Putamen (tissue), 1 donor: Measurements from ENCODE around the gene TOX2.

Experiments used
- DNase-seq: peaks from one replicate; pipeline ENCODE4 v3.0.0-alpha.2; 2016; ENCODE audit warnings: low spot score

The TOX2 gene

DNA sequence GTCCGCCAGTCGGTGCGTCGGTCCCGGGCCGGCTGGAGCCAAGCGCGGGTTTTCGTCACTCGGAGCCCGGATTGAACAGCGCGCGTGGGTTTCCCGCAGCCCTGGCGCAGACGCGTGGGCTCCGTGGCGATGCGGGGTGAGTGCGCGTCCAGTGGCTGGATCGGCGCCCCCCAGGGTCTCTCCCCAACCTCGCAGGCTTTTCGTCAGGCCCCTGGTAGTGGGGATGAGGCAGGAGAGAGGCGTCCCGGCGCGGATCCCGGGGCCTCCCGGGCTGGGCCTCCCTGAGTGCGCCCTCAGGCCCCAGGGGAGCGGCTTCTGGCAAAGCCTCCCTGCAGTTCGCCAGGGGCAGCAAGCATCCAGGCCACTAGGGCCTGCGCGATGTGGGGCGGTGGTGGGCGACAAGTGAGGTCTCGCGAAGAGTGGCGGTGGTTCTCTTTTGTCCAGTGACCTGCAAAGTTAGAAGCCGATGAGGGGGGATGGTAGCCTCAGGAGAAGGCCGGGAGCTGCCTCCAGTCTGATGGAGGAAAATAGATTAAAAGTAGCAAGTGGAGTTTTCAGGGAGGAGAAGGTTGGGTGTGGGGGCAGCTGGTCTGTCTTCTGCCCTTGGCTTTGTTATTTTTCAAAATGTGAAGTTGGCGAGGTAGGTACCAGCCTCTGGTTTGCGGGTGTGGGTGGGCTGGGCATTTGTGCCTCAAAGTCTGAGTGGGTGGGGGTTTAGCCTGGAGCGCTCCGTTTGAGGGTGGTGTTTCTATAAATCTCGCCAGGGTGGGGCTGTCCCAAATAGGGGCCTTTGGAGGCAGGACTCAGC lies 1.6 kb downstream of the TOX2 start:
- DNase-seq, result no peak

DNA sequence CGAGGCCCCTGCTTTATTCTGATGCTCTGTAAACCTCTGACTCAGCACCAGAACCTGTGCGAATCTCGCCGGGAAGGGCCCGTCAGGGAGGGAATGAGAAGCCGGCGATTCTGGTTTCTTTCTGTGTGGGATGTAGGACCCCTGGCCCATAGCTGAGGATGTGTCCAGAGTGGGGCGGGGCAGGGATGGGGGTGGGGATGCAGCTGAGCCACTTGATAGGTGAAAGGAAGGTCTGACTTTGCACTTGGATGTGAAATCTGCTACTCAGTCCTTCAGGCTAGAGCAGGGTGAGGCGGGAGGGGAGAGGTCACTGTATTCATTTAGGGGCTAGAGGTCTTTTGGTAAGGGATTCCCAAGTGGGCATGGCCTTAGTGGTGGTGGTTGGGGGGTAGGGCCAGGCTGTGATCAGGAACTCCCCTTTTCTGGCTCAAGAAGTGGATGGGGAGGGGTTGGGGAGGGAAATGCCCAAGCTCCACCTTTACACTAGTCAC lies 2.3 kb downstream of the TOX2 start:
- DNase-seq, result no peak

DNA sequence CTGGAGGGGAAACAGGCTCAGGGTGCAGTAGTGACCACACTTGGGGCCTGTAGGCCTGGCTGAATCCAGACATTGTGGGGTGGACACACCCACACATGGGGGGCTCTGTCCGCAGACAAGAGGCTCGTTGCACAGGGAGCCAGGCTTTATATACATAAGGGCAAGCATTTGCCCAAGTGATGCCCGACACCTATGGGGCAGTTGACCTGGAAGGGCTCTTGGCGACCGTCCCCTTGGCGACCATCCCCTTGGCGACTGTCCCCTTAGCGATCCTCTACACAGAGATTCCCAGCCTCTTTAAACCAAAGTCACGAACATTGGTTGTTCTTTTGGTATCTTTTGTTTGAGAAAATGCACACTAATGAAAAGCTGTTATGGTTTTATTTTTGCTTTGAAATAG lies 2.7 kb downstream of the TOX2 start:
- DNase-seq, result no peak

DNA sequence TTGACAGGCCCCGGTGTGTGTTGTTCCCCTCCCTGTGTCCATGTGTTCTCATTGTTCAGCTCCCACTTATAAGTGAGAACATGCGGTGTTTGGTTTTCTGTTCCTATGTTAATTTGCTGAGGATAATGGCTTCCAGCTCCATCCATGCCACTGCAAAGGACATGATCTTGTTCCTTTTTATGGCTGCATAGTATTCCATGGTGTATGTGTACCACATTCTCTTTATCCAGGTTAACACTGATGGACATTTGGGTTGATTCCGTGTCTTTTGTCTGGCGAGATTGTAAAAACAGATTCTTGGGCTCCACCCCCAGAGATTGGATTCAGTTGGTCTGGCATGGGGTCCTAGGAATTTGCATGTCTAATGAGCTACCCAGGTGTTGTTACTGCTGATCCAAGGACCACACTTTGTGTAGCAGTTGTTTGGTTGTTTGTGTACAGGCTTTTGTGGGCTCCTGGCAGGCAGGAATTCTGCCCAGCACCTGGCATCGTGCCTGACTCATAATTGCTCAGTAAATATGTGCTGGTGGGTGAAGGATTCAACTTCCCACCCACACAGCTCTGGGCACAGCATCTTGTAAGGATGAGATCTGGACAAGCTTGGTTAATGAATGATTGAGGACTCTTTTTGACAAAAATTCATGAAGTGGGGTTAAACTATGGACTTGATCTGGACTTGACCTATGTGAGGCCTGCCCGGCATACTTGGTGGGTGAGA lies 5.2 kb downstream of the TOX2 start:
- DNase-seq, result no peak

DNA sequence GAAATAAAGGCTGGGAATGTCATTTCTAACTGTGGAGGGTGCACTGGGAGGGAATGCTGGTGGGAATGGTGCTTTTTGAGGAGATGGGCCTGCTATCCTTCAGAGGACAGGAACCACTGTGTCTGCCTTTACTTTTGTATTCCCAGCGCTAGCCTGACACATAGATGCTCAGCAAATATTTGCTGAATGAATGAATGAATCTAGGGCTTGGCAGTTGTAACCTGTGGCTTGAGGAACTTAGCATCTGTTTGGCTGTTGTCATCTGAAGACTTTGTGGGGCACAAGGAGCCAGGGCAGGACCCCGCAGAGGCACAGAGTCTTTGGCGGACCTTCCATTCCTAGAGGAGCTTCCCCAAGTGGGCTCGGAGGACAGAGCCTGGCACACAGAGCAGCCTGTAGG lies 6.1 kb downstream of the TOX2 start:
- DNase-seq, result no peak

DNA sequence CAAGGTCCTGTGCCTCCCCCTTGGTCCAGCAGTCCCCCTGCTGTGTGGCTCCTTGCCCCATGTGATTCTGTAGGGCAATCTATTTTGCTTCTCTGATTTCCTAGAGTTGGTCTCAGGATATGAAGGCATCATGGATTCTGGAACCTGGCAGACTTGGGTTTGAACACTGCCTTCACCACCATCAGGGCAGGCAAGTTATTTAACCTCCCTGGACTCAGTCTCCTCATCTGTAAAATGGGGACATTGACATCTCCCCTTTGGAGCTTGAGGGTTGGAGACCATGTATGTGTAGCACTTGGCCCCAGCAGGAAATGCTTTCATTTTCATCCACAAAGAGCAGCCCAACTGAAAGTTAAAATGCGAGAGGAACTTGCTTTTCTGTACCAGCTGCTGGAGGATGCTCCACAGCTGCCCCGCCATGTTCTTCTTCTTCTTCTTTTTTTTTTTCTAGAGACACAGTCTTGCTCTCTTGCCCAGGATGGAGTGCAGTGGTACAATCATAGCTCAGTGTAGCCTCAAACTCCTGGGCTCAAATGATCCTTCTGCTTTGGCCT lies 6.7 kb downstream of the TOX2 start:
- DNase-seq, result no peak

DNA sequence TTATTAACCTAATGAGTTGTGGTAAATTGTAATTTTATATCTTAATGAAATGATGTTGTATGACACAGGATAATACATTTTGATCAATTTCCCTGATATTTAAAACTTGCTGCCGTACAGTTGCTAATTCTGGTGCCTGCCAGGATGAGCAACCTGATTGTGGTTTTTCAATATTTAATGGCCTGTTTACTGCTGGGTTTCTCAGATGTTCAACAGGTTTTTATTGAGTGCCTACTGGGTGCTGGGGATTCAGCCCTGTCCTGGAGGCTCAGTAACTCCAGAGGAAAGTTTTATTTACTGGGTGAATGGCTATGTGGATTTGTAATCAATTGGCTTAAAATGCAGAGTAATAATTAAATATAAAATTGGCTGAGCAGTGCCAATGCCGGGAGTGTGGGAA lies 8.0 kb downstream of the TOX2 start:
- DNase-seq, result no peak

DNA sequence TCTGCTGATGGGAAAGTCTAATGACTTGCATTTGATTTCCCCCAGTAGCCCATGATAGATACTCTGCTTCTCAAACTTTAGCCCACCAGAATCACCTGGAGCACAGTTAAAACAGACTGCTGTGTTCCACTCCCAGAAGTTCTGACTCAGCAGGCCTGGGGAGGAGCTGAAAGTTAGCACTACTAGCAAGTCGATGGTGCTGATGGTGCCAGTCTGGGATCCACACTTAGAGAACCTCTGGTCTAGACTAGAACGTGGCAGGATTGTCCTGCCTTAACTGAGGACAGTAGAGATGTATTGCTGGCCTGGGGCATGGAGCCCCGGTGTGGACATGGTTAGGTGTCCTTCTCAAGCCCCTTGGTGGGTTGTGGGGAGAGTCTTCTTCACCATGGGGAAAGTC lies 8.7 kb downstream of the TOX2 start:
- no peak for DNase-seq

DNA sequence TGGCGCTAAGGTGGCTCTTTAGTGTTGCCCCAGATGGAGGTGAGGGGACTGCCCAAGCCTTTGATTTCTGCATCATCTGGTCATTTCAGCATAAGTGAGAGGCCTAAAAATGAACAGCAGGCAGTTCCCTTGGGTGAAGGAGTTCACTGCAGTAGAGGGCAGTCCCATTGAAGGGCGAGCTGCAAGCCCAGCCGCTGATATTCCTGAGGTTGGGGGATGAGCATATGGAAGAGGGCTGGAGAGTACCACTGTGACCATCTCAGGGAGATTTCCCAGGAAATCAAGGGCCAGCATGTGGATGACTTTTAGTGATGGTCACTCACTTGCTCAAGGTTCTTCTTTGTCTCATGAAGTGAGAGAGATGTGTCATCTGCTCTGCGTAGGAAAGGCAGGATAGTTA lies 9.3 kb downstream of the TOX2 start:
- DNase-seq, result no peak

DNA sequence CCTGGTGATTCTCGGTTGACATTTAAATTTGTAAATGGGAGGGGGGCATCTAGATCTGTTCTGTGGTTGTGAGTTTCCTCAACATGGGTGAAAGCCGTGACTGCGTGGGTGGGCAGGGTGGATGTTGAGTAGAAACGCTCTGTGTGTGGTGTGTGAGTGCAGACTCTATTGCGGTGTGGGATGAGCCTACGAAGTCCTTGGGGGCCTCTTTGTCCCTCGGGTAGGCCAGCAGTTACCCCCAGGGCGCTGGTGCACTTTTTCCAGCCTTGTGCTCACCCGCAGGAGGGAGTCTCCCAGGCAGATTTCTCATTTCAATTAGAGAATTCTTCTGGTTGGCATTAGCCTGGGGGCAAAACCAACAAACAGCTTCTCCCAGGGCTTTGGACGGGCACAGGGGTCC lies 10.6 kb downstream of the TOX2 start:
- no peak for DNase-seq

DNA sequence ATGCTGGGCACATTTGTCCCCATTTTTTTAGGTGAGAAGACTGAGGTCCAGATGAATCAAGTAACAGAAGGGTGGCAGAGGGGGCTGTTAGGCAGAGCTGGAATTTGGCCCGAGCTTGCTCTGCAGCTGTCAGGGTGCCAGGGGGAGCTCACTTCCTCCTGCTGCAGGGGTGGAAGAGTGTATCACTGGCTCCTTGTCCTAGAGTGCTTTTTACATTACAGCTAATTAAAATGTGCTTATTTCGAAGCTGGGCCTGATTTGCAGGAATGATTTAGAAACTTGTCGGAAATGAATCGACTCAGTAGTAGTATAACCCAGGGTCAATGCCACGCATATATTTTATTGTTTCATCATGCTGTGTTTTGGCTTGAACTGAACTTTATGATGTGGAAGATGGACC lies 11.1 kb downstream of the TOX2 start:
- no peak for DNase-seq

DNA sequence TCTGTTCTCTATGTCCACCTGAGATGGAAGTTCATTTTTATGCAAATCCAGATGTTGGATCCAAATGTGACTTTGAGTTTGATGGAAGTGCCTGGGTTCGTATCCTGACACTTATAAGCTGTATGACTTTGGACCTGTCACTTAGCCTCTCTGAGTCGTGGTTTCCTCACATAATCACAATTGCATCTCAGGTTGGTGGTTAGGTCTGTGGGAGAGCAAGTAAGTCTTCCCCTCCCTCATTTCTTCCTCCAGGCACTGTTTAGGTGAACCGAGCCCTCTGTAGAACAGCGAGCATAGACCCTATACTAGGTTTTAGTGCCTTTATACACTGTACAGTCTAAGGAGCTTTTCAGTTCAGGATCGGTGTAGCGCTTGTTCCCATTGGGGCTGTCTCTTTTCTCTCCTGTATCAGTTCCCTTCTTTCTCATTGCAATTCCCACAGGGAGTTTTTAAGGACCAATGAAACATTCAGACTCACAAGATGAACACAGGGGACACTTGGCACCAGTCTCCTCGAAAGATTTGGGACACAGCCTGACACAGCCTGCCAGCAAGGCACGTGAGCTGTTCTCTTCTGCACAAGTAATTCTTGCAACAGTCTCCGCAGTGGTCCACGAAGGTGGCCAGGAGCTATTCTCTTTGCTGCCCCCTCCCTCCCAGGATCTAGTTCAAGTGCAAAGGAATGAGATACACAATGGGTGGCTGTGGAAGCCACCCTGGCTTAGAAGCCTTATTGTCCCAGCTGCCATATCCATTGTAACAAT lies 11.8 kb downstream of the TOX2 start:
- no peak for DNase-seq

DNA sequence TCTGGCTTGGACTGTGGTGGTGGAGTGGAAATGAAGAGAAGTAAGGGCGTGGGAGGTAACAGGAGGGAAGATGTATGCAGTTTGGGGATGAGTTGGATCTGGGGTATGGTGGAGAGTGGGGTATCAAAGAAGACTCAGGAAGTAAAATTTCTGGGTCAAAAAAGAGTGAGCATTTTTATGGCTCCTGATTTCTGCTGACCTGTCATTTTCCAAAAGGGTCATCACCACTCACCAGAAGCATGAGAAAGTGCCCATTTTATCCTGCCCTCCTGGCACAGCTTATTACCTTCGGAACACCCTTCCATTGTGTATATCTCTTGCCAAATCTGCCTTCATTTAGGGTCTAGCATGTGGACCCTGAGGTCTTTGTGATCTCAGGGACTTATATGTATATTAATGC lies 17.3 kb downstream of the TOX2 start:
- DNase-seq, result no peak

DNA sequence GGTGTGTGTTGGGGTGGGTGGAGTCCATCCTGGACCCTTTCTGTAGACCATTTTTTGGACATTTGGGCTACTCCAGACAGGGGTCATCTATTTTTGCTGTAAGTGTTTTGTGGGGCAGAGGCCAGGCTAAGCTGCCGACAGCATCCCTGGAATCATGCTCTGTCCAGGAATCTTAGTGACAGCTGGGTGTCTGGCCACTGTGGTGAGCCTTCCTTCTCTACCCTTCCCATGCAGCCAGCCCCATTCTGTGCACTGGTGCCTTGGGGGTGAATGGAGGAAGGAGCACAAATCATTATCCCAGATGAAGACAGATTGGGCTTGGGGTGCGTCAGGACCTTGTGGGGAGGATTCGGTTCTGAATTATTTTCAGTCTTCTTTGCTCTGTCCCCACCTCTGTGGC lies 20.2 kb downstream of the TOX2 start:
- DNase-seq, result no peak

DNA sequence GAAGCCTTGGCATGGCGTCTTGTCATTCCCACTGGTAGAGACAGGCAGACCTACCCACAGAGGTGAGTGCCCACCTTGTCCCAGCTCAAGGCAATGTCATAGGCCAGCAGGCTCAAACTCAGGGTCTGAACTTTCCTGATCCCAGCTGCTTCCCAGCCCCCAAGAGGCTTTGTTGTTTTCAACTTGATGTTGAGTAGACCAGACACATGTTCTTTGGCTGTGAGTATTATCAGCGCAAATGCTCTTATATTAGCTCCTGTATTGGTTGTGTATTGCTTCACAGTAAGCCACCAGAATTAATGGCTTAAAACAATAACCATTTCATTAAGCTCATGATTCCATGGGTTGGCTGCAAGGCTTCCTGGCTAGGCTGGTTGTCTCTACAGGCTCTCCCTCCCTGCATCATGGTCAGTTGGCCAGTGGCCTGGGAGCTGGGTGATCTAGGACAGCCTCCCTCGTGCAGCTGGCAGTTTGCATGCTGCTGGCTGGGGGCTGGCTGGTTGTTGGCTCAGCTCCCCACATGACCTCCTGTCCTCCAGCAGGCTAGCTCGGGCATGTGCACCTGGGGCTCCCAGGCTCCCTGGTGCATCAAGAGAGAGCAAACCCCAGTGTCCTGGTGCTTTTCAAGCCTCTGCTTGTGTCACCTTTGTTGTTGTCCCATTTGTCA lies 21.6 kb downstream of the TOX2 start:
- DNase-seq, result no peak

DNA sequence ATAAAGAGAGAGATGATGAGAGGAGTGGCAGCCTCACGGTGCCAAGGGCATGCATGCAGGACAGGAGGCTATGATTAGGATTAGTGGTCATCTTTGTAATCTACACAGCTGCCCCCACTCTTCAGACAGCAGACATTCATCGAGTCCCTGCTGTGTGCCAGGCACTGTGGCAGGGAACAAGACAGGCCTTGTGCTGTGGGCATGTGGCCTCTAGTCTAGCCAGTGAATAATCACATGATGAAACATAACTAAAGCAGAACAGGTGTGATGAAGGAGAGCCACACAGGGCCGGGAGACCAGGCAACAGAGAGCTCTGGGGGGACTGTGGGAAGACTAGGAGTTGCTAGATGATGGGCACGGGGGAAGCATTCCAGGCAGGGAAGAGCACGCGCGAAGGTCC lies 22.2 kb downstream of the TOX2 start:
- DNase-seq, result no peak

DNA sequence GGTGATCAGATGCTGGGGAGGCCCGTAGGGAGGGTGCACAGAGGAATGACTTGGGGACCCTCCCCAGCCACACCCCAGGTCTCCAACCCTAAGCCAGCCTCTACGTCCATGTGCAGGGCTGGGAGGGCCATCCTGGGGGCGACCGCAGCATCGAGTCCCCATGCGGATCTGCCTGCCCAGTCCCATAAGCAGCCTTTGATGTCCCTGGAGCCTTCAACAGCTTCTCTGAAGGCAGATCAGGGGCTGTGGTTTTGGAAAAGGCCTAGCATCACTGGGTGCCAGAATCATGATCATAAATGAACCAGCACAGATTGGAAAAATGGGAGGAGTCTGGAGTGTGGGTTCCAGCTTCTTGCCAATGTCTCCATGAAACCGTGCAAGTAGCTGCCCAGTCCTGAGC lies 22.9 kb downstream of the TOX2 start:
- no peak for DNase-seq

DNA sequence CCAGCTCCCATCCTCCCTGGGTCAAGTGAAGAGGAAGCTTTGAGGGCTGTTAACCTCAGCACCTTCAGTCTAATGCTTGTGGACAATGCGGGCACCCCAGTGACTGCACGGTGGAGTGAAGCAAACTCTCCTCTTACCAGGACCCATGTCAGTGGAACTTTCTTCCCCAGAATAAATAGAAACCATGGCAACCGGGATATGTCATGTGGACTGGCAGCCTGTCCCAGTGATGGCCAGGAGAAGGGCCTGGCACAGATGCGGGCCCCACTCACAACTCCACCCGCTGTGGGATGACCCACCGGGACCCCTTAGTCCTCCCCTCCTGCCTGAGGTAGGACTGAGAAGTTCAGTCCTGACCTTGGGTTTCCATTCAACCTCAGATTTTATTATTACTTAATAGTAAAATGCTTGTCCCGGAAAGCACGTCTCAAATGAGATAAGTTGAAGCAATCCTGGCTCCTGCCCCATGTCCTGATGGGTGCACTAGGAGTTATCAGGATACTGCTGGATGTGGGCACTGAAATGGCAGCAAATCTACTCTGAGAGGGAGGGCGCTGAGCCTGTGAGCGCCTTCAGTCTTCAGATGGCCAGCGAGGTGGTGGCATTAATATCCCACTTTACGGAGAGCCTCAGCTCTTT lies 23.5 kb downstream of the TOX2 start:
- DNase-seq, result no peak

DNA sequence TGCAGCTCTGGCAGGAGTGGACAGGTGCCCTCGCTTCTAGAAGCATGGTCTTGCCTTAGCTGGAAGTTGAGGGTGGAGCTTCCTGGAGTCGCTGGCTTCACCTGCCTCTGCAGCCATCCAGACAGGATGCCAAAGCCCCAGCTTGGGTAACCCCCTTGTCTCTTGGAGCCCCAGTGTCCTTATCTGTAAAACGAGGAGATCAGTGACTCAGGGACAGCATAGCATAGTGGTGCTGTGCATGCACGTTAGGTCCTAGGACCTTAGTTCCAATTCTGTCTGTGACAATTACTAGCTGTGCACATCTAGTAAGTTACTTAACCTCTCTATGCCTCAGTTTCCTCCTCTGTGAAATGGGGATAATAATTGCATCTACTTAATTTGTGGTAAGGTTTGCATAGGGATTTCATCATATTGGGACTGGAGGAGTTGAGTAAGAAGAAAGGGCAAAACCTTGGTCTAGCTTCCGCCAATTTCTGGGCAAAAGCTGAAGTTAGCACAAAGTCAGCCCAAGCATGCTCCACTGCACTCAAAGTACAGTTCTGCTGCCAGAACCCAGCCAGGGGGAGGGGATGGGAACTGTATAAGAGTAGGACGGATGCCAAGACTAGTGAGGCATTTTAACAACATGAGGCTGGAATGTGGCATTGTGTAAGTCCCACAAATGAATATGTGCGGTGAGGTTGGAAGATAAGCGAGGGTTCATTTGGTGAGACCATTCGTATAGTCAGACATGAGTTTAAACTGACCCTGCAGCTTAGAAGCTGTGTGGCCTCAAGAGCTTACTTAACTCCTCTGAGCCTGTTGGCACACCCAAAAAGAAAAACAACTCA lies 24.5 kb downstream of the TOX2 start:
- DNase-seq, result no peak

DNA sequence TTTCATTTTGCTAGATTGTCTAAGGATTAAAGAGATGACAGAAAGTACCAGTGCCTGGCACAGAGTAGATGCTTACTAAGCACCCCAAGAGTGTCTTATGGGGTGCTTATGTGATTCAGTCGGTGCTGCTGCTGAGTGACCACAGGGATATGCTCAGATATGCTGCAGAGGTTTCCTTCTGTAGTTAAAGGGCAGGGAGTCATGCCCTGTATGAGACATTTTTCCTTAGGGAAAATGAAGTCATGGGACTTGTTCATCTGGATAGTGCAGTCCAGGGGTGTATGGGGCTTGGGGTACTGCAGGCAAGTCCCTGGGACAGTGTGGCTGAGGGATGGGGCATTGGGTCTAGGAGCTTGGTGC lies 25.1 kb downstream of the TOX2 start:
- DNase-seq, result no peak
